Mesenchymal stem cell (in vitro differentiated cells and primary cell): Measurements from ENCODE around the gene OR8B8.

Source experiments
- DNase-seq: peaks from one replicate; pipeline ENCODE4 v3.0.0-alpha.2; 2013
- H2AFZ ChIP-seq: one replicate; pipeline ENCODE4 v1.6.1; 2013; ENCODE audit warnings: low read depth, mild to moderate bottlenecking, control low read depth, inconsistent platforms, low read length, moderate library complexity
- H2AK5ac ChIP-seq: 2 replicates; pipeline ENCODE4 v1.6.1; 2013; ENCODE audit warnings: low read length, moderate library complexity, mild to moderate bottlenecking, inconsistent platforms; ENCODE audit not compliant: severe bottlenecking
- H2BK120ac ChIP-seq: one replicate; pipeline ENCODE4 v1.6.1; 2013; ENCODE audit warnings: low read depth, mild to moderate bottlenecking, inconsistent platforms, low read length, moderate library complexity
- H2BK12ac ChIP-seq, 2 experiments: one replicate each; pipeline ENCODE4 v1.6.1; 2013; ENCODE audit warnings: inconsistent platforms in 2 of 2, low read length in 2 of 2, mild to moderate bottlenecking in 2 of 2, moderate library complexity in 2 of 2, control low read depth in 1 of 2
- H2BK15ac ChIP-seq: one replicate; pipeline ENCODE4 v1.6.1; 2013; ENCODE audit warnings: mild to moderate bottlenecking, low read depth, inconsistent platforms; ENCODE audit not compliant: poor library complexity, severe bottlenecking
- H2BK5ac ChIP-seq: 2 replicates; pipeline ENCODE4 v1.6.1; 2013; ENCODE audit warnings: low read depth, mild to moderate bottlenecking, low read length, control low read depth, inconsistent platforms; ENCODE audit not compliant: poor library complexity, severe bottlenecking
- H3K14ac ChIP-seq, 2 experiments: one replicate each; pipeline ENCODE4 v1.6.1; 2013; ENCODE audit warnings: inconsistent platforms in 2 of 2, low read length in 2 of 2, control low read depth in 1 of 2, mild to moderate bottlenecking in 1 of 2, moderate library complexity in 1 of 2
- H3K18ac ChIP-seq, 2 experiments: one replicate each; pipeline ENCODE4 v1.6.1; 2013; ENCODE audit warnings: inconsistent platforms in 2 of 2, low read length in 2 of 2, control low read depth in 1 of 2, low read depth in 1 of 2, mild to moderate bottlenecking in 1 of 2
- H3K23ac ChIP-seq, 2 experiments: one replicate each; pipeline ENCODE4 v1.6.1; 2013; ENCODE audit warnings: inconsistent platforms in 2 of 2, low read length in 2 of 2, mild to moderate bottlenecking in 2 of 2, moderate library complexity in 2 of 2, control low read depth in 1 of 2
- H3K27ac ChIP-seq: 2 replicates; pipeline ENCODE4 v1.5.1; 2013; ENCODE audit warnings: mild to moderate bottlenecking, moderate library complexity, low read length, control low read depth, inconsistent platforms; ENCODE audit not compliant: poor library complexity, severe bottlenecking
- H3K27me3 ChIP-seq, 2 experiments: 2 replicates each; pipeline versions ENCODE4 v1.6.1 to v1.7.0; 2013; ENCODE audit warnings: low read length in 2 of 2, mild to moderate bottlenecking in 2 of 2, moderate library complexity in 2 of 2, control low read depth in 1 of 2, inconsistent platforms in 1 of 2; ENCODE audit not compliant: control insufficient read depth in 1 of 2, insufficient read depth in 1 of 2
- H3K36me3 ChIP-seq, 2 experiments: 2 replicates each; pipeline versions ENCODE4 v1.6.1 to v1.7.0; 2013; ENCODE audit warnings: low read length in 2 of 2, control low read depth in 1 of 2, inconsistent platforms in 1 of 2, low read depth in 1 of 2, mild to moderate bottlenecking in 1 of 2; ENCODE audit not compliant: insufficient read depth in 2 of 2, control insufficient read depth in 1 of 2
- H3K4ac ChIP-seq, 2 experiments: one replicate each; pipeline ENCODE4 v1.6.1; 2013; ENCODE audit warnings: inconsistent platforms in 2 of 2, low read length in 2 of 2, mild to moderate bottlenecking in 2 of 2, moderate library complexity in 2 of 2, control low read depth in 1 of 2, low read depth in 1 of 2
- H3K4me1 ChIP-seq: 2 replicates; pipeline ENCODE4 v1.6.1; 2013; ENCODE audit warnings: low read depth, low read length, control low read depth; ENCODE audit not compliant: control insufficient read depth, insufficient read depth
- H3K4me2 ChIP-seq: 2 replicates; pipeline ENCODE4 v1.6.1; 2013; ENCODE audit warnings: low read length, mild to moderate bottlenecking, inconsistent platforms; ENCODE audit not compliant: poor library complexity, severe bottlenecking
- H3K4me3 ChIP-seq, 2 experiments: 2 replicates each; pipeline versions ENCODE4 v1.5.1 to v1.7.0; 2013; ENCODE audit warnings: low read length in 2 of 2, mild to moderate bottlenecking in 2 of 2, control low read depth in 1 of 2, low read depth in 1 of 2; ENCODE audit not compliant: insufficient read depth in 1 of 2
- H3K79me1 ChIP-seq: replicated peaks from 2 replicates; pipeline ENCODE4 v1.6.1; 2013; ENCODE audit warnings: mild to moderate bottlenecking, control low read depth, low read length, inconsistent platforms; ENCODE audit not compliant: poor library complexity, severe bottlenecking
- H3K9ac ChIP-seq: 2 replicates; pipeline ENCODE4 v1.7.0; 2013; ENCODE audit warnings: mild to moderate bottlenecking, low read length, moderate library complexity
- H3K9me3 ChIP-seq: 2 replicates; pipeline ENCODE4 v1.7.0; 2013; ENCODE audit warnings: mild to moderate bottlenecking, low read length; ENCODE audit not compliant: control insufficient read depth
- H4K8ac ChIP-seq: one replicate; pipeline ENCODE4 v1.6.1; 2013; ENCODE audit warnings: inconsistent platforms, mild to moderate bottlenecking, low read length, moderate library complexity
- H4K91ac ChIP-seq: one replicate; pipeline ENCODE4 v1.6.1; 2013; ENCODE audit warnings: mild to moderate bottlenecking, low read length, inconsistent platforms
- WGBS: methylation state at CpG from one replicate; pipeline ENCODE4 v1.1.7; 2013; ENCODE audit warnings: mixed read lengths; 5-methylcytosine and 5-hydroxymethylcytosine counted together

OR8B8 gene

GRCh38 chr11:124442847-124443246 is 2.6 kb downstream of the OR8B8 start:
- Histone ChIP-seq H3K23ac (no peak overlapping the region), H3K4me1 (no peaks in the 10 kb centered on the region), H3K4me3 (no peak overlapping the region), H2BK12ac (no peak overlapping the region), H3K79me1 (no peaks in the 10 kb centered on the region), H3K9me3 (no peaks in the 10 kb centered on the region), H3K4ac (no peak overlapping the region), H3K36me3 (no peaks in the 10 kb centered on the region), H2BK5ac (no peak overlapping the region), H4K91ac (no peak overlapping the region), H3K27me3 (no peaks in the 10 kb centered on the region), H3K14ac (no peak overlapping the region), H4K8ac (no peak overlapping the region), H3K18ac (no peak overlapping the region), H2BK120ac (no peak overlapping the region), H2BK15ac (no peak overlapping the region), H2AFZ (no peak overlapping the region), H3K27ac (no peak overlapping the region), H2AK5ac (no peak overlapping the region), H3K4me2 (no peak overlapping the region), H3K9ac (no peak overlapping the region)
- 45% methylated on average over 2 of the region's 2 CpGs for WGBS
- no peak for DNase-seq

GRCh38 chr11:124442442-124442841 is 3.1 kb downstream of the OR8B8 start:
- Histone ChIP-seq H3K27me3 (no peaks in the 10 kb centered on the region), H3K36me3 (no peaks in the 10 kb centered on the region), H2BK15ac (no peak overlapping the region), H3K9me3 (no peaks in the 10 kb centered on the region), H2BK12ac (no peak overlapping the region), H3K79me1 (no peaks in the 10 kb centered on the region), H2AK5ac (no peak overlapping the region), H3K14ac (no peak overlapping the region), H3K4me2 (no peak overlapping the region), H3K9ac (no peak overlapping the region), H3K18ac (no peak overlapping the region), H3K4me3 (no peak overlapping the region), H2BK5ac (no peak overlapping the region), H3K4ac (no peak overlapping the region), H3K23ac (no peak overlapping the region), H4K8ac (no peak overlapping the region), H3K27ac (no peak overlapping the region), H4K91ac (no peak overlapping the region), H3K4me1 (no peaks in the 10 kb centered on the region), H2AFZ (no peak overlapping the region), H2BK120ac (no peak overlapping the region)
- 58% methylated on average over 6 of the region's 6 CpGs for WGBS
- no peak for DNase-seq

- H3K18ac ChIP-seq, result no peak overlapping the region
- H3K27ac ChIP-seq, result no peak overlapping the region
- H3K4me3 ChIP-seq, result no peak overlapping the region
- H4K8ac ChIP-seq, result no peak overlapping the region
- no peak overlapping the region for H2AFZ ChIP-seq
- H2AK5ac ChIP-seq, result no peak overlapping the region
- no peak overlapping the region for H2BK12ac ChIP-seq
- 84% methylated on average over 7 of the region's 7 CpGs for WGBS
- H3K14ac ChIP-seq, result no peak overlapping the region
- no peak for DNase-seq
- no peak overlapping the region for H3K4me2 ChIP-seq
- H3K9me3 ChIP-seq, result no peaks in the 10 kb centered on the region
- no peak overlapping the region for H2BK5ac ChIP-seq
- H2BK120ac ChIP-seq, result no peak overlapping the region
- H3K36me3 ChIP-seq, result no peaks in the 10 kb centered on the region
- no peak overlapping the region for H3K4ac ChIP-seq
- H3K27me3 ChIP-seq, result no peaks in the 10 kb centered on the region
- H3K23ac ChIP-seq, result no peak overlapping the region
- no peak overlapping the region for H4K91ac ChIP-seq
- H2BK15ac ChIP-seq, result no peak overlapping the region
- H3K79me1 ChIP-seq, result no peaks in the 10 kb centered on the region
- H3K4me1 ChIP-seq, result no peaks in the 10 kb centered on the region
- H3K9ac ChIP-seq, result no peak overlapping the region
Observed at GRCh38 chr11:124441519-124441918, 4.0 kb downstream of the OR8B8 start.

GRCh38 chr11:124441081-124441480 is 4.4 kb downstream of the OR8B8 start:
- WGBS, result 76% methylated on average over 5 of the region's 5 CpGs
- H3K9me3 ChIP-seq, result no peaks in the 10 kb centered on the region

More at GRCh38 chr11:124441081-124441480, 4.4 kb downstream of the OR8B8 start:
- H3K4me1 ChIP-seq, result no peaks in the 10 kb centered on the region
- DNase-seq, result no peak
- no peak overlapping the region for H2BK120ac ChIP-seq
- H2BK5ac ChIP-seq, result no peak overlapping the region
- H2BK15ac ChIP-seq, result no peak overlapping the region
- no peak overlapping the region for H3K14ac ChIP-seq
- H3K79me1 ChIP-seq, result no peaks in the 10 kb centered on the region
- no peaks in the 10 kb centered on the region for H3K36me3 ChIP-seq
- H2BK12ac ChIP-seq, result no peak overlapping the region
- no peak overlapping the region for H3K23ac ChIP-seq
- no peak overlapping the region for H3K4me3 ChIP-seq
- H2AK5ac ChIP-seq, result no peak overlapping the region
- H3K27me3 ChIP-seq, result no peaks in the 10 kb centered on the region
- no peak overlapping the region for H4K91ac ChIP-seq
- no peak overlapping the region for H2AFZ ChIP-seq
- H3K4ac ChIP-seq, result no peak overlapping the region
- no peak overlapping the region for H4K8ac ChIP-seq
- no peak overlapping the region for H3K18ac ChIP-seq
- H3K27ac ChIP-seq, result no peak overlapping the region
- H3K9ac ChIP-seq, result no peak overlapping the region
- H3K4me2 ChIP-seq, result no peak overlapping the region
